GM19043 (cell line): Measurements from ENCODE around the gene FOXD1.
"Not testable (repeated sequence)": the region's sequence is repeated elsewhere in the genome, so short reads cannot be mapped to it uniquely, and the experiment has no call there.

Experiments used
- ATAC-seq: cut with Tn5 transposase; IDR thresholded peaks from one replicate; pipeline ENCODE4 v1.9.1; 2021; ENCODE audit warnings: low read depth; ENCODE audit not compliant: unreplicated experiment

Gene FOXD1

DNA sequence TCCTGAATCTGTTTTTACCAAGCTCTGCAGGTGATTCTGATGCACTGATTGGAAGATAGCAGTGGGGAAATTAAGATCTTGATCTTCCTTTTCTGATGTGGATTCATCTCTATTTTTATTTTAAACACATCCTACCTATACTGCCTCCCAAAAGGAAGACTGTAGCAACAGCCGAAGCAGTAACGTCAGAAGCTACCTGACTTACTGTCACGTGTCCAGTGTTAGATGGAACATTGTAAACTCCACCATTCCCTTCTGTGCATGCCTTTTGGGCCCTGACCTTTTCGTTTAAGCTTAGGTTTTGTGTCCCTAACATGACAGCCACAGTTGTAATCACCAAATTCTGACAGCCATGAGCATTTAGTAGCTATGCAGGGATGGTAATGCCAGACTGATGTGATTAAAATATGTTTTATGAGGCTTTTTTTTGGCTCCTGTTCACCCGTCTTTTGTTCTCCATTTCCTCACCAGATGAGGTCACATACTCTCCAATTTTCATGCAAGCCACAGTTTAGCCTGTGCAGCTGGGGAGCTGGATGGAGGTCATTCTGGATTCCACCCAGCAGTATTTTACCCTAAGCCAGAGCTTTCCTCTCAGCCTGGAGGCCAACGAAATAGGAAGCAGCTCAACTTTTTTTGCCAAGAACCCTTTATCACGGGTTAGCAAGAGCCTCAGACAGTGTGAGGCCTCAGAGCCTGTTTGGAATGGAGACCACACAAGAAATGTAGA is 15.6 kb upstream of the FOXD1 start:
- no peak for ATAC-seq

GRCh38 chr5:73460133-73460532 is 11.6 kb upstream of the FOXD1 start:
- ATAC-seq, result no peak

- no peak for ATAC-seq
Measured at GRCh38 chr5:73459366-73459765, 10.8 kb upstream of the FOXD1 start.

GRCh38 chr5:73456462-73456861 is 7.9 kb upstream of the FOXD1 start:
- not testable (repeated sequence) for ATAC-seq

- peak; percentile 71 for ATAC-seq
Measured at GRCh38 chr5:73454379-73455036, 5.9 kb upstream of the FOXD1 start.

GRCh38 chr5:73452215-73452614 is 3.6 kb upstream of the FOXD1 start:
- ATAC-seq, result no peak

GRCh38 chr5:73451224-73452130 is 2.9 kb upstream of the FOXD1 start:
- no peak for ATAC-seq

GRCh38 chr5:73450672-73451223 is 2.2 kb upstream of the FOXD1 start:
- no peak for ATAC-seq

DNA sequence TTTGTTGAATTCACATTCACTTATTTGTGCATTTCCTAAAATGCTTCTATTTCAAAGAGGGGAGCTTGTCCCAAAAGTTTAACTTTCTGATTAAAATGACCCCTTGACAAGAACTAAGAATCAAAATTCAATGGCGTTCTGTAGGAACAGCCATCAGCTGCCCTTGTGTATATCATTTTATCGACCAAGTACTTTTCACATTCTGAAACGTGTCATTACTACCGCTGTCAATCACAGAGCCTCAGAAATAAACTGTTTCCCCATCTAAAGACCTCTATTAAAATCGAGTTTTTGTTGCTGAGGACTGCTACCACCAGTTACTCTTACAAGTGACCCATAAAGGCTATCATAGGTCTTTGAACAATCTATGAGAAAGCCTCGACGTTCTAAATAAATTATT is 1.6 kb upstream of the FOXD1 start:
- ATAC-seq, result no peak

- ATAC-seq, result no peak
Measured at GRCh38 chr5:73447530-73448462, 781 bp downstream of the FOXD1 start.

DNA sequence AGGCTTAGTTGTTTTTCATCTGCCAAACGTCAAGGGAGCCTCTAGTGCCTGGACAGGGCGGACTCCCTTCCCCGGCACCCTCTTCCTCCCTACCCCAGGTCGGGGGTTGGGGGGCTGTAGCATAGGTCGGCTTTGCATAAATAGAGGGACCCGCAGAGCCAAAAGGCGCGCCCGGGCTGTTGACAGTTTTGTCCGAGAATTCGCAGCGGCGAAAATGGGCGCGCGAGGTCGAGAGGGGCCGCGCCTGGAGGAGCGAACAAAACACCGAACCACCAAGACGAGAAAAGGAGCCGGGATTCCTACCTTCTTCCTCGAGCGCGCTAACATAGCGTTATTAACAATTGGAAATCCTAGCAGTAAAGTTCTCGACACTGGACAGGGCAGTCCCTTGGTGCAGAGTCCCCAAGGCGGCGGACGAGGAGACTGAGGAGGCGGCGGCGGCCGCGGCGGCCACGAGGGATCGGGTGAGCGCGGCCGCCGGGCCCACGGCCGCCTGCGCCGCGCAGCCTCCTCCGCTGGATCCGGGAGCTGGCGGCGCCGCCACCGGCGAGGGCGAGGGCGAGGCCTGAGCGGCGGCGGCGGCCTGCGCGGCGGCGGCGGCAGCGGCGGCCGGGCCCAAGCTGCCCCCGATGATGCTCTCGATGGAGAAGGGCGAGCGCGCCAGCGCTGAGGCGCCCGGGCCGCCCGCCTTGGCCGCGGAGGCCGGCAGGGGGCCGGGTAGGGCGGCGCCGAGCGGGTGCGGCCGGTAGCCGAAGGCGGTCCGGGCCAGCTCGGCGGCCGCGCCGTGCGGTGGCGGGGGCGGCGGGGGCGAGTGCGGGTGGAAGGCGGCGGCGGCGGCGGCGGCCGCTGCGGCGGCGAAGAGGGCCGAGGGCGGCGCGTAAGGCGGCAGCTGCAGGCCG is 1.7 kb downstream of the FOXD1 start:
- no peak for ATAC-seq

DNA sequence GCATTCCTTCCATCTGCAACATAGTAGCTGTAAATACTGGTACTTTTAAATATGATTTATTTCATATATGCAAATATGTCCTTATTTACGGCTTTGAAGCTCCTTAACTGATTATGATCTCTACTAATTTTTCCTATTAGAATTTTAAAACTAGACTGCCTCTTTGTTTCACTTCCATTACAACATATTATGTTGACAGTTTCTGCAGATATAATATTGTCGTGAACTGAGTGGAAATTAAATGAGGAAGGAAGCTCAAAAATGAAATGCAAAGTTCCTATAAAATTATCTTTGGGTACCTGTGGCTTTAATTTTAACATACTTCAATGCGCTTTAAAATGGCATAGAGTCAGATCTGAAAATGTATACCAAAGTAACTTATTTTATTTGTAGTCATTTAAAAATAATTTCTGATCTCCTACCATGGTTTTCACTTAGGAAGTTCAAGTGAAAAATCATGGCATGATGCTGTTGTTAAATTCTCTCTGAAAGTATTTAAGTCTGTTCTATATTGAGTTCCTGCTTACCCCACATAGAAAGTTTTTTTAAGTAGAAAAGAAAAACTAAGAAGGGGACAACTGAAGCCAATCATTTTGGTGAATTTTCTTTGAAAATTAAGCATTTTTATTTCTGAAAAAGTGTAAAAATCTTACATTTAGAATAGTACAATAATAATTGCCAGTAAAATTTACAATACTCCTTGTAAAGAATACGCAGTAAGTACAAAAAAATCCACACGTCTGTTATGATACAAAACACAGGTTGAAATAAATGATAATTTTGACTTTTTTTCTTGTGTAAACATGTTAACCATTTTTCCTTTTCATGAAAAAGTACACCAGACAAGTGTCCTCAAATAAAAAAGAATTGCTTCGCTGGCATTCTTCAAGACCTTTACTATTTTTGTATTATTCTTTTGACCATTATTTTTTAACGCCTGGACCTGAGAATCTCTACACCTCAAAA is 2.6 kb downstream of the FOXD1 start:
- ATAC-seq, result no peak

DNA sequence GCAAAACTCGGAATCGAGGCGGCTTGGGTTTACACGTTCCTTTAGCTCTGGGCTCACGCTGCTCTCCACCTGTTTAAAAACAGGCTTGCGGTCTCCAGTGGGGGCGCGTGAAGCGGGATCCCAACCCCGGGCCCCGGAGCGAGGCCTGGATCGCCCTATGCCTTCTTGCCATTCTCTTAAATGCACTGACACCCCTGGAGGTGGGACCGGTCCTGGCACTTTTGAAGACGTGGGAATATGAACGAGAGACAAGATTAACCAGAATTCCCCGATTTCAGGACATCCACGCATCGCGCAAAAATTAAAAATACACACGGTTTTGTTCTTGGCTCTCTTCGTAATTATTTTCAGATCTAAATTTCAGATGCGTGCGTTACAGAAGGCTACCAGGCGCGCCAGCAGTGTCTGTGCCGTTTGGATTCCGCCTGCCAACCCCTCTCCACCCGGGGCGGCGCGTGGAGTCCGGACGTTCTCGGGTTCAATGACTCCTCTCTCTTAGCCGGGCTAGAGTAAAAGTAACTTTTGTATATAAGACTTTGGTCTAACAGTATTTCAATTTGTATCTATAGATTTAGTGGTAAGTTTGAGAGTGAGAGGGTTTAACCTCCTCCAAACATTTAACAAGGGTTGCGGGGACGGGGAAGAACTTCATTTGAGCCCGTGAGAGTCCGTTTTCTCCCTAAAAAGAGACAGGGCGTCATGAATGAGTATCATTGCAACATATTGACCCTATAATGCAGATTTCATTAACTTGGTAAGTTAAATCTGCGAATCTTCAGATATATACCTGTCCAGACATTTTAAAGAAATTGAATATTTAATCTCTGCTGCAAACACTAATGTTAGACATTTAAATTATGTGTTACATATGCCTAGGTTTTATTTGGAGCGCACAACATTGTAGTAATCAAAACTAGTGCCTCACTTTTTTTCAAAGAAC is 3.8 kb downstream of the FOXD1 start:
- no peak for ATAC-seq

DNA sequence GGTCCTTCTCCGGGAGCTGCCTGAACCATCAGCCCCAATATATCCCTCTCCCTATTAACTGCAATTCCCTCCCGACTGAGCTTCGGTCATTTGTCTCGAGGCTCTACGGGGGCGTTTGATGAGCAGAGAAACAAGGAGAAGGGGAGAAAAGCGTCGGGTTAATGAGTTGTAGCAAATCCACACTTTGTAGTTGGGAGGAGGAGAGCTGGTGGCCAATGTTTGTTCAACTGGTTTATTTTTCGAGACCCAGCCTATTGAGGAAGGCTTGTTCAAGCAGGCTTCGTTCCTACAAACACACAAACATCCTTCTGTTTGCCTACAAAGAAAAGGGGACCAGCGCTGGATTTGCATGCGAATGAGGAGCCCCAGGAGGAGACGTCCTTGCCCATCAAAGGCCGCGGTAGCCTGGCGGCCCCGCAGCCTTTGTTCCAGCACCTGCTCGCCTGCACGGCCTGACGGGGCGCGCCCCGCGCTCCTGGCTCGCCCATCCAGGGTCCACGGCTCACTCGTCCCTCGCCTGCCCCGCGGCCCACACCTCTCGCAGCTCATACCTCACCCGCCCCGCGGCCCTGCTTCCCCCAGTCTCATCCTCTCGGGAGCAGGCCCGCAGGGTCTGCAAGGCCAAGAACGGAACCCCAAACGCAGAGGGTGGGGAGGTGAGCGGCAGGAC is 4.6 kb downstream of the FOXD1 start:
- ATAC-seq, result no peak

GRCh38 chr5:73442996-73443627 is 5.5 kb downstream of the FOXD1 start:
- ATAC-seq, result no peak
